Pulmonary artery endothelial cell (primary cell): Measurements from ENCODE around the gene CHKA. TPM values are rescaled to one million over a fixed set of nuclear protein-coding genes. Genes with fewer than 3 reads are reported as not detected.
"Not testable (repeated sequence)": the region's sequence is repeated elsewhere in the genome, so short reads cannot be mapped to it uniquely, and the experiment has no call there.

Source experiments
- DNase-seq: peaks from one replicate; pipeline ENCODE4 v3.0.0-alpha.2; 2011; ENCODE audit warnings: low read depth, low spot score
- total RNA-seq: library from RNA; depleted of rRNA; stranded (reverse); fragments of >200 nt; gene quantifications from 2 replicates; pipeline ENCODE4 v1.2.3, GENCODE V29; 2014

The CHKA gene
- total RNA-seq, 1 donor from 2014 or later, result 9.8 TPM

GRCh38 chr11:68116126-68116525 lies 5.1 kb downstream of the CHKA start:
- DNase-seq, result no peak

- DNase-seq, result no peak
Observed at GRCh38 chr11:68115285-68115684, 5.9 kb downstream of the CHKA start.

- DNase-seq, result no peak
Observed at GRCh38 chr11:68113986-68114385, 7.2 kb downstream of the CHKA start.

GRCh38 chr11:68107689-68108088 lies 13.5 kb downstream of the CHKA start:
- DNase-seq, result no peak

- no peak for DNase-seq
Observed at GRCh38 chr11:68106165-68106940, 14.8 kb downstream of the CHKA start.

- peak; percentile 51 for DNase-seq
Observed at GRCh38 chr11:68099474-68100405, 21.4 kb downstream of the CHKA start.

GRCh38 chr11:68099057-68099456 lies 22.1 kb downstream of the CHKA start:
- DNase-seq, result no peak

GRCh38 chr11:68096962-68097361 lies 24.2 kb downstream of the CHKA start:
- no peak for DNase-seq

GRCh38 chr11:68093565-68093964 lies 27.6 kb downstream of the CHKA start:
- no peak for DNase-seq

- DNase-seq, result not testable (repeated sequence)
Observed at GRCh38 chr11:68092946-68093345, 28.2 kb downstream of the CHKA start.

GRCh38 chr11:68092411-68092810 lies 28.8 kb downstream of the CHKA start:
- DNase-seq, result no peak

GRCh38 chr11:68090706-68091105 lies 30.5 kb downstream of the CHKA start:
- no peak for DNase-seq

- no peak for DNase-seq
Observed at GRCh38 chr11:68090287-68090686, 30.9 kb downstream of the CHKA start.

GRCh38 chr11:68089679-68090078 lies 31.5 kb downstream of the CHKA start:
- no peak for DNase-seq

- DNase-seq, result no peak
Observed at GRCh38 chr11:68083517-68083916, 37.7 kb downstream of the CHKA start.

GRCh38 chr11:68082481-68082880 lies 38.7 kb downstream of the CHKA start:
- DNase-seq, result no peak

- DNase-seq, result no peak
Observed at GRCh38 chr11:68081691-68082090, 39.5 kb downstream of the CHKA start.

GRCh38 chr11:68080860-68081259 lies 40.3 kb downstream of the CHKA start:
- DNase-seq, result no peak

- no peak for DNase-seq
Observed at GRCh38 chr11:68077617-68078582, 43.3 kb downstream of the CHKA start.

- no peak for DNase-seq
Observed at GRCh38 chr11:68076371-68077042, 44.7 kb downstream of the CHKA start.
